ENCODE data around the gene POU6F2. TPM values are rescaled to one million over a fixed set of nuclear protein-coding genes. Genes with fewer than 3 reads are reported as not detected.

The POU6F2 gene
- total RNA-seq, 1 experiment from 2014 or later, result not detected

DNA sequence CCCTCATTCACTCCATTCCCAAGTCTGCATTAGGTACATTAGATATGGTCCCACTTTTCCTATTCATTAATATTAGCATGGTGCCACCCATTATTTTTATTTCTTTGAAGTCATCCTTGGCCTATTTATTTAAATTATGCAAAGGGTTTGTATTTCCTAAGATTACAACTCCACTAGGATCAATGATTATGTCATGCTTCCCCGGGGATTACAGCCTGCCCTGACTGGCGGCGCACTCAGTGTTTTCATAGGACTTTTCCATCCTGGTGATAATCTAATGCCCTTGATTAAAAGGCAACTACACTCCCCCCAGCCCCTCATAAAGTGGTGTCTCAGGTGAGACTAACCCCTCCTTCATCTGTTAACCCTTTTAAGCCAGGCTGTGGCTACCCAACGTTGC is 187.2 kb downstream of the POU6F2 start:
- Histone ChIP-seq H3K4me3 (ENCODE audit: low read depth in 2 of 2, low read length in 2 of 2) (no peak overlapping the region), H3K36me3 (ENCODE audit: control insufficient read depth, insufficient read depth, low read length) (no peaks in the 10 kb centered on the region), H3K9me3 (ENCODE audit: control insufficient read depth, insufficient read depth, low read depth, low read length) (no peaks in the 10 kb centered on the region), H3K27ac (ENCODE audit: low read length) (no peak overlapping the region), H3K4me1 (ENCODE audit: control insufficient read depth, insufficient read depth, low read length) (no peaks in the 10 kb centered on the region), H3K27me3 (ENCODE audit: control insufficient read depth, insufficient read depth, low read length) (peaks cover 6% of the 10 kb centered on the region)
- in situ Hi-C loops (cut with HindIII; ENCODE audit: low pct_unique_long_range_greater_than_20kb, low sequenced_read_pairs) (no loop called here), intact Hi-C loops (cut with micrococcal nuclease; ENCODE audit: unreplicated experiment) (no loop called here)
- BruUV-seq (replicated peaks), result no TSS peak
- DNase-seq (ENCODE audit: low read depth, low spot score), result no peak
- ChIA-PET CTCF (no interaction called here), POLR2A (no interaction called here)
- TF ChIP-seq, protein P1, sequence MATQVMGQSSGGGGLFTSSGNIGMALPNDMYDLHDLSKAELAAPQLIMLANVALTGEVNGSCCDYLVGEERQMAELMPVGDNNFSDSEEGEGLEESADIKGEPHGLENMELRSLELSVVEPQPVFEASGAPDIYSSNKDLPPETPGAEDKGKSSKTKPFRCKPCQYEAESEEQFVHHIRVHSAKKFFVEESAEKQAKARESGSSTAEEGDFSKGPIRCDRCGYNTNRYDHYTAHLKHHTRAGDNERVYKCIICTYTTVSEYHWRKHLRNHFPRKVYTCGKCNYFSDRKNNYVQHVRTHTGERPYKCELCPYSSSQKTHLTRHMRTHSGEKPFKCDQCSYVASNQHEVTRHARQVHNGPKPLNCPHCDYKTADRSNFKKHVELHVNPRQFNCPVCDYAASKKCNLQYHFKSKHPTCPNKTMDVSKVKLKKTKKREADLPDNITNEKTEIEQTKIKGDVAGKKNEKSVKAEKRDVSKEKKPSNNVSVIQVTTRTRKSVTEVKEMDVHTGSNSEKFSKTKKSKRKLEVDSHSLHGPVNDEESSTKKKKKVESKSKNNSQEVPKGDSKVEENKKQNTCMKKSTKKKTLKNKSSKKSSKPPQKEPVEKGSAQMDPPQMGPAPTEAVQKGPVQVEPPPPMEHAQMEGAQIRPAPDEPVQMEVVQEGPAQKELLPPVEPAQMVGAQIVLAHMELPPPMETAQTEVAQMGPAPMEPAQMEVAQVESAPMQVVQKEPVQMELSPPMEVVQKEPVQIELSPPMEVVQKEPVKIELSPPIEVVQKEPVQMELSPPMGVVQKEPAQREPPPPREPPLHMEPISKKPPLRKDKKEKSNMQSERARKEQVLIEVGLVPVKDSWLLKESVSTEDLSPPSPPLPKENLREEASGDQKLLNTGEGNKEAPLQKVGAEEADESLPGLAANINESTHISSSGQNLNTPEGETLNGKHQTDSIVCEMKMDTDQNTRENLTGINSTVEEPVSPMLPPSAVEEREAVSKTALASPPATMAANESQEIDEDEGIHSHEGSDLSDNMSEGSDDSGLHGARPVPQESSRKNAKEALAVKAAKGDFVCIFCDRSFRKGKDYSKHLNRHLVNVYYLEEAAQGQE (IDR thresholded peaks at IDR 0.05; ENCODE audit: insufficient read depth in 1 of 2, low read depth in 2 of 2, low read length in 1 of 2), result no peak
- TF ChIP-seq TCF7L2 (IDR thresholded peaks at IDR 0.05; ENCODE audit: low read depth, low read length) (no peak), POLR2AphosphoS5 (IDR thresholded peaks at IDR 0.05; ENCODE audit: low read depth, low read length) (no peak), SIN3A (IDR thresholded peaks at IDR 0.05; ENCODE audit: borderline replicate concordance, insufficient read depth, low read depth, low read length) (no peak)
- TF ChIP-seq, protein P2, sequence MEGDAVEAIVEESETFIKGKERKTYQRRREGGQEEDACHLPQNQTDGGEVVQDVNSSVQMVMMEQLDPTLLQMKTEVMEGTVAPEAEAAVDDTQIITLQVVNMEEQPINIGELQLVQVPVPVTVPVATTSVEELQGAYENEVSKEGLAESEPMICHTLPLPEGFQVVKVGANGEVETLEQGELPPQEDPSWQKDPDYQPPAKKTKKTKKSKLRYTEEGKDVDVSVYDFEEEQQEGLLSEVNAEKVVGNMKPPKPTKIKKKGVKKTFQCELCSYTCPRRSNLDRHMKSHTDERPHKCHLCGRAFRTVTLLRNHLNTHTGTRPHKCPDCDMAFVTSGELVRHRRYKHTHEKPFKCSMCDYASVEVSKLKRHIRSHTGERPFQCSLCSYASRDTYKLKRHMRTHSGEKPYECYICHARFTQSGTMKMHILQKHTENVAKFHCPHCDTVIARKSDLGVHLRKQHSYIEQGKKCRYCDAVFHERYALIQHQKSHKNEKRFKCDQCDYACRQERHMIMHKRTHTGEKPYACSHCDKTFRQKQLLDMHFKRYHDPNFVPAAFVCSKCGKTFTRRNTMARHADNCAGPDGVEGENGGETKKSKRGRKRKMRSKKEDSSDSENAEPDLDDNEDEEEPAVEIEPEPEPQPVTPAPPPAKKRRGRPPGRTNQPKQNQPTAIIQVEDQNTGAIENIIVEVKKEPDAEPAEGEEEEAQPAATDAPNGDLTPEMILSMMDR (IDR thresholded peaks at IDR 0.05), result no peak
- no peak for ATAC-seq

DNA sequence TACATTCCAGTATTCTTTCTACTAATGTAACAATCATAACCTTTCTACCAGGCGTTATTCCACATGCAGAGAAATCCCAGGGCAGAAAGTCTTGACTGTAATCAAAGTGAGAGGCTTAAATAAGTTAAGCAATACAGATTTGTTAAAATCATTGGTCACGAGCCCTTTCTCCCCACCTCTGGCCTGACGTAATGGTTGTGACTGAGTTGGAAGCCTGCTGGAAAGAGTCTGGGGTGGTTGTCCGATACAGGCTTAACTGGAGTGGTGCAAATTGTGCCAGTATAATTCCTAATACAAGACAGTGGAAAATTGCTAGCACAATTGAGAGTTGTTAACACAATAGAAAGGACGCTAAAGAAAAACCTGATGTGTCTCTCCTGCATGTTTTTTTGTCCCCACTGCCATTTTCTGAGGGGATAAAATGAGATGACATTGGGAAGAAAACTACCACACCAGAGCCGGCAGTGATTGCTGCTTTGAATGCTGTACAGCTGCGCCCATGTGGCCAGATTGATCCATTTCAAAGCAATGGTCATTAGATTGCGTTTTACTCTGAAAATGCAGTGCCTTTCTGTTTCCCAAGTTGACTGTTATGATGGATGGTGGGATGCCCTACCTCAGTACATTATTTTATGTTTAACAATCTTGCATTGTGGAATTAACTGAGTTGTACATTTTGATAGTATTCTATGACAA is 190.8 kb downstream of the POU6F2 start:
- CTCF ChIA-PET, result no interaction called here
- no peak overlapping the region for H3K4me3 ChIP-seq (ENCODE audit: low read depth in 2 of 2, low read length in 2 of 2)
- no peak for ATAC-seq
- BruUV-seq (replicated peaks), result no TSS peak
- POLR2A ChIA-PET, result no interaction called here
- no peaks in the 10 kb centered on the region for H3K9me3 ChIP-seq (ENCODE audit: control insufficient read depth, insufficient read depth, low read depth, low read length)
- no peaks in the 10 kb centered on the region for H3K4me1 ChIP-seq (ENCODE audit: control insufficient read depth, insufficient read depth, low read length)
- DNase-seq (ENCODE audit: low read depth, low spot score), result no peak
- in situ Hi-C loops (cut with HindIII; ENCODE audit: low pct_unique_long_range_greater_than_20kb, low sequenced_read_pairs) (no loop called here), intact Hi-C loops (cut with micrococcal nuclease; ENCODE audit: unreplicated experiment) (no loop called here)
- no peak overlapping the region for H3K27ac ChIP-seq (ENCODE audit: low read length)
- TF ChIP-seq, protein P2 (IDR thresholded peaks at IDR 0.05), result no peak
- TF ChIP-seq, protein P1 (IDR thresholded peaks at IDR 0.05; ENCODE audit: insufficient read depth in 1 of 2, low read depth in 2 of 2, low read length in 1 of 2), result no peak
- TF ChIP-seq POLR2AphosphoS5 (IDR thresholded peaks at IDR 0.05; ENCODE audit: low read depth, low read length) (no peak), SIN3A (IDR thresholded peaks at IDR 0.05; ENCODE audit: borderline replicate concordance, insufficient read depth, low read depth, low read length) (no peak), TCF7L2 (IDR thresholded peaks at IDR 0.05; ENCODE audit: low read depth, low read length) (no peak)
- no peaks in the 10 kb centered on the region for H3K36me3 ChIP-seq (ENCODE audit: control insufficient read depth, insufficient read depth, low read length)
- H3K27me3 ChIP-seq (ENCODE audit: control insufficient read depth, insufficient read depth, low read length), result peaks cover 6% of the 10 kb centered on the region
